Subcutaneous adipose tissue (tissue), 4 donors: ENCODE results near the gene SNX33. TPM values are rescaled to one million over a fixed set of nuclear protein-coding genes. Genes with fewer than 3 reads are reported as not detected.

ENCODE experiments used
- CTCF ChIP-seq: fragments of 450-650 bp; IDR thresholded peaks from one replicate; pipeline ENCODE4 v1.5.1; 2016; ENCODE audit warnings: low read depth, mild to moderate bottlenecking, control low read depth, antibody characterized with exemption, moderate library complexity
- total RNA-seq, 4 donors: library from RNA; depleted of rRNA; stranded (reverse); fragments of >200 nt; gene quantifications; one replicate each; pipeline ENCODE4 v1.1.0, GENCODE V29; 2016

SNX33 gene
- total RNA-seq, 4 donors from 2014 or later, result 17.6 to 38.8 (median 28.9) TPM

- TF ChIP-seq CTCF, result no peak
Observed at GRCh38 chr15:75696854-75697259, 49.1 kb downstream of the SNX33 start.

GRCh38 chr15:75697523-75697922, 49.8 kb downstream of the SNX33 start:
- no peak for TF ChIP-seq CTCF

- no peak for TF ChIP-seq CTCF
Observed at GRCh38 chr15:75702436-75702835, 54.7 kb downstream of the SNX33 start.

- no peak for TF ChIP-seq CTCF
Observed at GRCh38 chr15:75704263-75704615, 56.5 kb downstream of the SNX33 start.

GRCh38 chr15:75704618-75705017, 56.9 kb downstream of the SNX33 start:
- TF ChIP-seq CTCF, result no peak

- TF ChIP-seq CTCF, result no peak
Observed at GRCh38 chr15:75705854-75706681, 58.4 kb downstream of the SNX33 start.

GRCh38 chr15:75706682-75706954, 58.9 kb downstream of the SNX33 start:
- no peak for TF ChIP-seq CTCF

Other genes starting within 250 kb of the SNX33 start
- 10 to 100 TPM; 29.5 to 48.6 (median 33.0) TPM for gene SIN3A, start 196.2 kb upstream of the SNX33 start, total RNA-seq
- 10 to 100 TPM; 11.7 to 20.9 (median 15.7) TPM for gene PTPN9, start 68.6 kb upstream of the SNX33 start, total RNA-seq
- gene SNUPN, start 22.2 kb upstream of the SNX33 start, total RNA-seq, result 10 to 100 TPM; 19.7 to 23.3 (median 21.9) TPM
- 100 to 1,000 TPM in 1 of 4 donors, 10 to 100 TPM in 3; 56.1 to 108 (median 85.9) TPM for gene IMP3, start 7.7 kb upstream of the SNX33 start, total RNA-seq
- gene CSPG4, start 64.9 kb downstream of the SNX33 start, total RNA-seq, result 100 to 1,000 TPM in 1 of 4 donors, 10 to 100 TPM in 3; 34.6 to 183 (median 57.0) TPM
- 10 to 100 TPM; 40.5 to 67.7 (median 51.8) TPM for gene UBE2Q2, start 195.5 kb downstream of the SNX33 start, total RNA-seq